ENCODE data around the gene MEIOB.

DNA sequence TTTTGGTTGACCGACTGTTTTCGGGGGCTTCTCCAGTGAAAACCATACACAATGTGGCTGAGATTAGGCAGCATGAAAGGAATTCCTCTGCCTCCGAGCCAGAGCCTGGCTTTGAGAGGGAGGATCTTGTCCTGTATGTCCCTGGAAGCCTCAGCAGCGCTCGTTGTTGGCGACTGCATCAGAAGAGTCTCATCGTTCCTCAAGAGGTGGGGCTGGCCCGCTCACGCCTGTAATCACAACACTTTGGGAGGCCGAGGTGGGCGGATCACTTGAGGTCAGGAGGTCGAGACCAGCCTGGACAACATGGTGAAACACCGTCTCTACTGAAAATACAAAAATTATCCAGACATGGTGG lies 31.2 kb upstream of the MEIOB start:
- TF ChIP-seq, protein P1, sequence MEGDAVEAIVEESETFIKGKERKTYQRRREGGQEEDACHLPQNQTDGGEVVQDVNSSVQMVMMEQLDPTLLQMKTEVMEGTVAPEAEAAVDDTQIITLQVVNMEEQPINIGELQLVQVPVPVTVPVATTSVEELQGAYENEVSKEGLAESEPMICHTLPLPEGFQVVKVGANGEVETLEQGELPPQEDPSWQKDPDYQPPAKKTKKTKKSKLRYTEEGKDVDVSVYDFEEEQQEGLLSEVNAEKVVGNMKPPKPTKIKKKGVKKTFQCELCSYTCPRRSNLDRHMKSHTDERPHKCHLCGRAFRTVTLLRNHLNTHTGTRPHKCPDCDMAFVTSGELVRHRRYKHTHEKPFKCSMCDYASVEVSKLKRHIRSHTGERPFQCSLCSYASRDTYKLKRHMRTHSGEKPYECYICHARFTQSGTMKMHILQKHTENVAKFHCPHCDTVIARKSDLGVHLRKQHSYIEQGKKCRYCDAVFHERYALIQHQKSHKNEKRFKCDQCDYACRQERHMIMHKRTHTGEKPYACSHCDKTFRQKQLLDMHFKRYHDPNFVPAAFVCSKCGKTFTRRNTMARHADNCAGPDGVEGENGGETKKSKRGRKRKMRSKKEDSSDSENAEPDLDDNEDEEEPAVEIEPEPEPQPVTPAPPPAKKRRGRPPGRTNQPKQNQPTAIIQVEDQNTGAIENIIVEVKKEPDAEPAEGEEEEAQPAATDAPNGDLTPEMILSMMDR (conservative IDR thresholded peaks at IDR 0.05): no peak
- TF ChIP-seq EZH2 (IDR thresholded peaks at IDR 0.05; ENCODE audit: low read depth): no peak
